ENCODE measurements around the gene EFCAB12. TPM values are rescaled to one million over a fixed set of nuclear protein-coding genes. Genes with fewer than 3 reads are reported as not detected.

The EFCAB12 gene
- total RNA-seq, 1 donor from 2014 or later = not detected

GRCh38 chr3:129358772-129359371 is 69.6 kb downstream of the EFCAB12 start:
- Histone ChIP-seq H3K4me1 (no peaks in the 10 kb centered on the region), H3K36me3 (no peaks in the 10 kb centered on the region), H3K27ac (no peak overlapping the region), H3K27me3 (no peaks in the 10 kb centered on the region), H3K4me3 (no peak overlapping the region), H3K9me3 (no peaks in the 10 kb centered on the region)
- no peak for TF ChIP-seq POLR2A (IDR thresholded peaks at IDR 0.05)
- TF ChIP-seq POLR2AphosphoS5 (IDR thresholded peaks at IDR 0.05; ENCODE audit: insufficient read depth in 1 of 2, low read depth in 1 of 2) = no peak
- TF ChIP-seq CTCF (IDR thresholded peaks at IDR 0.05) = no peak
- intact Hi-C loops (cut with DNase I) = no loop called here
- no peak for DNase-seq (ENCODE audit: extremely low spot score in 2 of 2)

GRCh38 chr3:129358177-129358771 is 70.2 kb downstream of the EFCAB12 start:
- Histone ChIP-seq H3K4me3 (no peak overlapping the region), H3K27ac (no peak overlapping the region), H3K36me3 (no peaks in the 10 kb centered on the region), H3K4me1 (no peaks in the 10 kb centered on the region), H3K27me3 (no peaks in the 10 kb centered on the region), H3K9me3 (no peaks in the 10 kb centered on the region)
- TF ChIP-seq POLR2A (IDR thresholded peaks at IDR 0.05) (no peak), POLR2AphosphoS5 (IDR thresholded peaks at IDR 0.05; ENCODE audit: insufficient read depth in 1 of 2, low read depth in 1 of 2) (no peak), CTCF (IDR thresholded peaks at IDR 0.05) (no peak)
- intact Hi-C loops (cut with DNase I) = no loop called here
- no peak for DNase-seq (ENCODE audit: extremely low spot score in 2 of 2)

GRCh38 chr3:129357616-129358015 is 70.8 kb downstream of the EFCAB12 start:
- intact Hi-C loops (cut with DNase I) = no loop called here
- no peaks in the 10 kb centered on the region for H3K36me3 ChIP-seq
- no peak for DNase-seq (ENCODE audit: extremely low spot score in 2 of 2)
- no peak overlapping the region for H3K27ac ChIP-seq
- no peaks in the 10 kb centered on the region for H3K27me3 ChIP-seq
- no peaks in the 10 kb centered on the region for H3K9me3 ChIP-seq
- H3K4me1 ChIP-seq = no peaks in the 10 kb centered on the region
- TF ChIP-seq CTCF (IDR thresholded peaks at IDR 0.05) = no peak
- TF ChIP-seq POLR2A (IDR thresholded peaks at IDR 0.05) = no peak
- TF ChIP-seq POLR2AphosphoS5 (IDR thresholded peaks at IDR 0.05; ENCODE audit: insufficient read depth in 1 of 2, low read depth in 1 of 2) = no peak
- no peak overlapping the region for H3K4me3 ChIP-seq

- TF ChIP-seq POLR2AphosphoS5 (IDR thresholded peaks at IDR 0.05; ENCODE audit: insufficient read depth in 1 of 2, low read depth in 1 of 2) (no peak), CTCF (IDR thresholded peaks at IDR 0.05) (no peak), POLR2A (IDR thresholded peaks at IDR 0.05) (no peak)
- H3K27me3 ChIP-seq = no peaks in the 10 kb centered on the region
- no peaks in the 10 kb centered on the region for H3K4me1 ChIP-seq
- H3K4me3 ChIP-seq = no peak overlapping the region
- no peak for DNase-seq (ENCODE audit: extremely low spot score in 2 of 2)
- intact Hi-C loops (cut with DNase I) = no loop called here
- no peak overlapping the region for H3K27ac ChIP-seq
- no peaks in the 10 kb centered on the region for H3K36me3 ChIP-seq
- no peaks in the 10 kb centered on the region for H3K9me3 ChIP-seq
Observed at GRCh38 chr3:129356756-129357425, 71.5 kb downstream of the EFCAB12 start.

- H3K27ac ChIP-seq = no peak overlapping the region
- H3K4me3 ChIP-seq = no peak overlapping the region
Observed at GRCh38 chr3:129353589-129353941, 74.9 kb downstream of the EFCAB12 start.

More at GRCh38 chr3:129353589-129353941, 74.9 kb downstream of the EFCAB12 start:
- H3K36me3 ChIP-seq = no peaks in the 10 kb centered on the region
- intact Hi-C loops (cut with DNase I) = no loop called here
- H3K9me3 ChIP-seq = no peaks in the 10 kb centered on the region
- H3K27me3 ChIP-seq = no peaks in the 10 kb centered on the region
- no peak for DNase-seq (ENCODE audit: extremely low spot score in 2 of 2)
- no peaks in the 10 kb centered on the region for H3K4me1 ChIP-seq
- TF ChIP-seq POLR2AphosphoS5 (IDR thresholded peaks at IDR 0.05; ENCODE audit: insufficient read depth in 1 of 2, low read depth in 1 of 2) (no peak), CTCF (IDR thresholded peaks at IDR 0.05) (no peak), POLR2A (IDR thresholded peaks at IDR 0.05) (no peak)
